HG03196 (cell line): ENCODE results near the gene UBASH3A.

Source experiments
- ATAC-seq: cut with Tn5 transposase; IDR thresholded peaks from one replicate; pipeline ENCODE4 v1.9.1; 2021; ENCODE audit not compliant: unreplicated experiment

Gene UBASH3A

DNA sequence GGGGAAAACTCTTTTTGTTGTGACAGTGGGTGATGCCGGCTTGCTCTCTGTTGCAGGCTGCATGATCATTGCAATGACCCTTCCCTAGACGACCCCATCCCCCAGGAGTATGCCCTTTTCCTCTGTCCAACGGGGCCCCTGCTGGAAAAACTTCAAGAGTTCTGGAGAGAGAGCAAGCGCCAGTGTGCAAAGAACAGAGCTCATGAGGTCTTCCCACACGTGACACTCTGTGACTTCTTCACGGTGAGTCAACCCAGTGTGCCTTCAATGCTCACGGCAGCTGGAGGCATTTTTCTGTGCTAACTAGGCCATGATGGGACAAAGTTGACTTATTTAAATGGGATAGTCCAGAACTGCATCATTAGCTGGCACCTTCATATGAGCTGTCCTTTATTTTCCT lies 5.7 kb downstream of the UBASH3A start:
- no peak for ATAC-seq

- ATAC-seq: no peak
Observed at GRCh38 chr21:42411197-42411869, 7.6 kb downstream of the UBASH3A start.

DNA sequence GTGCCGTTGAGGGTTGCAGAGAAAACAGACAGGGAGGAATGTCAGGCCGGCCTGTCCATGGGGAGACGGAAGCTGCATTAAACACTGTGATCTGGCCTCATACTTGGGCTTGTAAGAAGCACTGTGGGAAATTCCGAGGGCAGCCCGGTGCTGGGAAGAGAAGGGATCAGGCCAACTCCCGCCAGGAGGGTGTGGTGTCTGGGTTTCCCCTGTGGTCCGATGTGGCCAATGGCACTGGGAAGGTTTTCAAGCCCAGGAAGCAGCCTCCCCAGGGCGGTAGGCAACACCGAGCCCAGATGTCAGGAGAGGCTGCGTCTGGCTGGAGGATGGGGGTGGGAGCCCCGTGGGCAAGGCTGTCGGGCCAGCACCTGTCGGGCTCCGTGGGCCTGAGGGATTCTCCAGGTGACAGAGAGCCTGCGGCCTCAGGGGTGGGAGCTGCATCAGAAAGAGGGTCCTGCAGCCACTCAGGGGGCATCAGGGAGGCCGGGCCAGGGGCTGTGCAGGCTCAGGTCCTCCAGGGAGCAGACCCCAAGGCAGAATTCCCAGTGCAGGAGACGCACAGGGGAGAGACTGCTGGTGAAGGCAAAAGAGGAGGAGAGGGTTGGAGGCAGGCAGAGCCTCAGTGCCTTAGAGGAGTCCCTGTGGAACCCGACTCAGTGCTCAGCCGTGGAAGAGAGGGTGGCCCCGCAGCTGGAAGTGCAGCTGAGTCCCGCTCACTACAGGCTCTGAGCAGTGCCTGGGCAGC lies 8.4 kb downstream of the UBASH3A start:
- no peak for ATAC-seq

GRCh38 chr21:42412636-42412933 lies 8.9 kb downstream of the UBASH3A start:
- no peak for ATAC-seq

DNA sequence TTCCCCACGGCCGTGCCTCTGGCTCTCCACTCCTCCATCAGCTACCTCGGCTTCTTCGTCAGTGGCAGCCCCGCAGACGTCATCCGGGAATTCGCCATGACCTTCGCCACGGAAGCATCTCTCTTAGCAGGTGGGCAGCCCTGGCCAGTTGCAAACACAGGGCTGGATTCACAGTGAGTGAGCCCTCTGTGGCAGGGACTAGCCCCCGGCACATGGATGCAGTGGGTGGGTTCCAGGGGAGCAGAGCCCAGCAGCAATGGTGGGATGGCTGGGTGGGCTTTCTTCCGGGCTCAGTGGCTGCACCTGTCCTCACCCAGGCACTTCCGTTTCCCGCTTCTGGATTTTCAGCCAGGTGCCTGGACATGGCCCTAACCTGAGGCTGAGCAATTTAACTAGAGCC lies 9.4 kb downstream of the UBASH3A start:
- ATAC-seq: no peak

DNA sequence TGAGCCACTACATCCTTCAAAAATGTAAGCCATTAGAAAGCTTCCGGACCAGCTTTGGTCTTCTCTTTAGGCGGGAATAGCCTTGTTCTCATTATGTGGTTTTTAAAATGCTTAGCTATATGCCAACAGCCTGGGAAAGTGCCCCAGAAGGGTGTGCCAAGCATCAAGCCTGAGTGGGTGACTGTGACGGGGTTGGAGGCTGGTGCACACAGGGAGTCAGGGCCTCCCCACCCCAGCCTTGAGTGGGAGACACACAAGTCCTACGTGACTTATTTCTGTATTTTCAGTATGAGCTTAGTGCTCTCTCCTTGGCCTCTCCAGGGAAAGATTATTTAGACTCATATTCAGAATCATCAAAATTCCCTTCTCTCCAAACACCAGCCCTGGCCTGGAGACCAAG lies 9.8 kb downstream of the UBASH3A start:
- ATAC-seq: no peak

DNA sequence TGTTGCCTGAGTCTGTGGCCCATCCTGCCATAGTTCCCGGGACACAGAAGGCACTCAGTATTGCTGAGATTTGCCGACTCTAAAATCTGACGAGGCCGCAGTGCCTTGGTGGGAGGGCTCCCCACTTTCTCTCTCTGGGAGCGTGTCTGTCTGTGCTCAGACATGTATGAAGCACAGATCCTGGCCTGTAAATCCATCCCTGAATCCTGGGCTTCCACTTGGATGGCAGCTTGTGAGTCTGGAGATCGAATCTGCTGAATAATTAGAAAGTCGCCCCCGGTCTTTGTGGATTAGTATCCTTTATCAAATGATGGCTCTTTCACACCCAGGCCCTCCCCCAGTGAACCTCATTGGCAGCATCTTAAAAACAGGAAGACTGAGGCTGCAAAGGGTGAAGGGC lies 10.4 kb downstream of the UBASH3A start:
- no peak for ATAC-seq

GRCh38 chr21:42414553-42414927 lies 10.8 kb downstream of the UBASH3A start:
- ATAC-seq: no peak

- ATAC-seq: peak; percentile 66
Observed at GRCh38 chr21:42414928-42415769, 11.4 kb downstream of the UBASH3A start.

DNA sequence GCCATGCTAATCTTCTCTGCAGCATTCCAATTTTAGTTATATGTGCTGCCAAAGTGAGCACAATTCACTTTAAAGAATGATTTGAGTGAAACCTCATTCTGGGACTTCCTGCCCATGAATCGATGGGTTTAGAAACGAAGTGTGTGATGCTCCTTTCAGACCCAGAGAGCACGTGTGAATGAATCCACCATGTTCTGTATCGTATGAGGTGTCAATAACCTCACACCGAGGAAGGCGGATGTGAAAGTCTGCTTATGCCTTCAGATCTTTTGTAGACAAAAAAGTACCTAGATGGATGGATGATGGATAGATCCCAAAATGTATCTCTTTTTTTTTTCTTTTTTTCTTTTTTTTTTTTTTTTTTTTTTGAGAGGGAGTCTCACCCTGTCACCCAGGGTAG lies 13.8 kb downstream of the UBASH3A start:
- no peak for ATAC-seq

- no peak for ATAC-seq
Observed at GRCh38 chr21:42418886-42419285, 15.2 kb downstream of the UBASH3A start.

DNA sequence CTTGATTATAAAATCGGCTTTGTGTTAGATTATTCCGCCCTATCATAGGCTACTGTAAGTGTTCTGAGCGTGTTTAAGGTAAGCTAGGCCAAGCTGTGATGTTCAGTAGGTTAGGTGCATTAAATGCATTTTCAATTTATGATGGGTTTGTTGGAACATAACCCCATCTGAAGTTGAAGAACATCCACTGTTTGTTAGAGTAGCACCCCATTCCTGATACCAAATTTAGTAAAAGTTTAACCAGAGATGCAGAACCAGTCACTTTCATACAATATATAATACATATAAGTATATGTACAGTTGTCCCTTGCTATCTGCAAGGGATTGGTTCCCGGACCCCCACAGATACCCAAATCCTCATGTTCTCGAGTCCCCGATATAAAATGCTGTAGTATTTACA lies 16.1 kb downstream of the UBASH3A start:
- ATAC-seq: no peak

DNA sequence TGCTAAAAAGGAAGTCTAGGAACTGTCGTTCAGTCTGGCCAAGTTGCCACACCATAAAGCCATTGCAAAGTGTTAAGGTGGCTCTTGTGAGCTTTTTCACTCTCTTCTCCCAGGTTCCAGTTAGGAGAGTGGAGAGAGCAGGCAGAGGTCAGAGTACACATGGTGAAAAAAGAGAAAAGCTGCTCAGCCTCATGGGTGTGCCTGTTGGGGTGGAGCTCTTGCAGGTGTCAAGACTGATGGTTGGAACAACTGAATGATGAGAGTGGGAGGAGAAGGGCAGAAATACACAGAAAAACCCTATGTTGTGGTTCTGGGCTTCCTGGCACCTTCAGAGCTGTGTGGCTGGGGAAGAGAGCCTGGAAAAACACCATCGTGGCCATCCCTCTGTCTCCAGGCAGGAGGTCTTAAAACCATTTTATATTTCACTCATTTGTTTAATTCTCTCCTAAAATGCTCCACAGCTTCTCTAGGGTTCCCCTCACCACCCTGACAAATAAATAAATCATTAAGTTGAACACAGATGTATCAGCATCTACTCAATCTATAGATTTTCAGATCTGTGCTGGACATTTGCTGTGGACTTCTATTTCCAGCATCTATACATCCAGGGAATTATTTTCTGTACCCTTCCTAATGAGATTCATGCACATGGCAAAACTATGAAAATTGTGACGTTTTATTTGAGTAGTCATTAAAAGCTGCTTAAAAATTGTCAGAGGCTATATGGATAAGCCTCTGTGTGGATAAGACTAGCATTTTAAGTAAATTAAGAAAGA lies 17.5 kb downstream of the UBASH3A start:
- ATAC-seq: no peak

DNA sequence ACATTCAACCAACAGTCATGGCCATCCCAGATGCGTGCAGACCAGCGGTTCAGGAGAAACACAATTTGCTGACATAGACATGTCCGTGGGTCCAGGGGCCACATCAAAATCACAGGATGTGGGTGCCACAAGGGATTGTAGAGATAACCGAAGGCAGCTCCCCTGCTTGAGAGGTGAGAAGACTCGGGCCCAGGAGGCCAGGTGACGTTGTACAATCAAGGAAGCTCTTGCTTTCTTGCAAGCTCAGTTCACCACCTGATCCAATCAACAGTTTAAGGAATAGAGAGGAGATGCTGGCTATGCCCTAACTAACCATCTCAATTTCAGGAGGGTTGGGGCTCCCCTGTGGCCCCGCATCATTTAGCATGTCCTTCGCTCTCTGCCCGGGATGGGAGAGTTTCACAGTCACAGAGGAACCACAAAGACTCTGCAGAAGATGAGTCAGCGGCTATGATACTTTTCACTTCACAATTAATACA lies 19.5 kb downstream of the UBASH3A start:
- peak; percentile 46 for ATAC-seq

DNA sequence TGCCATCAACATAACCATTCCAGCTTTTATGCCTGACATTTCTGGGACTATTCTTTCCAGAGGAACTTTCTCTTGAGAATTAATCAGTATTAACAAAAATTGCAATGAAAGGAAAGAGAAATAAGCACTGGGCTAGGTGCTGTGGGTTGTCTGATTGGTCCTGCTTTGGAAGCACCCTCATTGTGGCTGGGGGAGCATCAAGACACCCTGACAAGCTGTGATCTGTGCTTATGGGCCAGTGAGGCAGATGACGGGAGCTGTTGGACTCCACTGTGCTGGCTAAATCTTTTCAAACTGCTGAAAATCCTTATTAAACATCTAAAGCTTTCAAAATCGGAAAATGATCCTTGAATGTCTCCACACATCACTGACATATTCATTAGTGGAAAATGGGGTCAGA lies 20.0 kb downstream of the UBASH3A start:
- ATAC-seq: no peak

GRCh38 chr21:42424914-42425541 lies 21.3 kb downstream of the UBASH3A start:
- ATAC-seq: peak; percentile 48

DNA sequence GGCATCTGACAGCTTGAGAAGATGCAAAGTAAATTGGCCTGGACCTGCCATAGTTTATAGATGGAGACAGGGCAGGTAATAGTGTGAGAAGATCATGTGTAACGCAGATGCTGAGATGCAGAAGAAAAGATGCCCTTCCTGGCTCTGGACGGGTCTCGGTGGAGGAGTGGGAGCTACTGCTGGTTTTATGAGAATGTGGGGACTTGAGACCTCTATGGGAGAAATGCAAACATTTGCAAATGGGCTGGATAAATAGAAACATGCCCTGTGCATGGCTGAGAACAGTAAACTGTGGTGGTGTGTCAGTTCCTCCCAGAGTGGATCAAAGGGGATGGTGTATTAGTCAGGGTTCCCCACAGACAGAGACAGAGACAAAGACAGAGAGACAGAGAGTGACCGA lies 21.9 kb downstream of the UBASH3A start:
- ATAC-seq: peak; percentile 13

GRCh38 chr21:42426424-42426823 lies 22.7 kb downstream of the UBASH3A start:
- no peak for ATAC-seq

DNA sequence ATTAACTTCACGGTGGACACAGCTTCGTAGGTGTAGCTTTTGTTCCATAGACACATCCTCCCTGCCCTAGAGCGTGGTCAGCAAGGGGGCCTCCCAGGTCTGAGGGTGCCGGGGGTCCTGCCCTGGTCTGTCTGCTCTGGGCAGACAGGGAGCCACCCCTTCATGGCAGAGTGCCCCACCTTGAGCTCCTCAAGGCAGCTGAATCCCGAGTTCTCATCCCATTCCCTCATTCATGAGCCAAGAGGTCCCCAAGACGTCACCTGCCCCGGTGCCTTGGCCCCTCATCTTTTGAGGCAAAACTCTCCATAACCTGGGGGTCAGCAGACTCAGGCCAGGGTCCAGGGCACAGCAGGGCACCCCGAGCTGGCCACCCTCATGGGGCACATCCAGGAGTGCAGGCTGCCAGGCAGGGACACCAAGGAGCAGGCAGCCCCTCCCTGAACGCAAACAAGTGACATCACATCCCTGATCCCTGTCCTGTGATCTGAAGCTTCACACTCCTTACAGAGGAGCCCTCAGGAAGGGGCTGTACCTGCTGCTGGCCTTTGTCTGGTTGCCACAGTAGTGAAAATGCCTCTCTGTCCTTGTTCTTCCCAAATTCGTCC lies 23.3 kb downstream of the UBASH3A start:
- no peak for ATAC-seq

DNA sequence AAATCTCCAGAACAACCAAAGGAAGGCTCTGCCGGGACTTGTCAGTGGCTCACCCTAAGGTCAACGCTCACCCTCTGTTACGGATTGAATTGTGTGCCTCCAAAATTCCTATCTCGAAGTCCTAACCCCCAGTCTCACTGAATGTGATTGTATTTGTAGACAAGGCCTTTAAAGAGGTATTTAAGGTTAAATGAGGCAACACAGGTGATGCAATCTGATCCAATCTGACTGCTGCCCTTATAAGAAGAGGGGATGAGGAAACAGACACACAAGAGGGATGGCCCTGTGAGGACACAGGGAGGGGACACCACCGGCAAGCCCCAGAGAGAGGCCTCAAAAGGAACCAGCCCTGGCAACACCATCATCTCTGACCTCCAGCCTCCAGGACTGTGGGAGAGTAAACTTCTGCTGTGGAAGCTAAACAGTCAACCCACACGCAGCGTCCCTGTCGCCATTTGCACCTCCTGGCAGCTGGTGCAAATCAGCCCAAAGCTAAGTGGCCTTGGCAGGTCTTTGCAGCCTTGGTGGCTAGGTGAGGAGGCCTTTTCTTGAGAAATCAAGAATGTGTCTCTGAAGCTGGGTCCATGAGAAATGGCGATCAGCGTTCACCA lies 24.2 kb downstream of the UBASH3A start:
- no peak for ATAC-seq
